Activated naive CD8-positive, alpha-beta T cell treated with anti-CD3 and anti-CD28 coated beads, Interleukin-2, amount 10 ng/mL, durations not matched to agents 7 days and 5 days (primary cell): ENCODE results near the gene METAP2. TPM values are rescaled to one million over a fixed set of nuclear protein-coding genes. Genes with fewer than 3 reads are reported as not detected.

Experiments used
- ATAC-seq: fragments of 150-1000 bp; cut with Tn5 transposase; one replicate; pipeline ENCODE4 v1.10.0; 2021; ENCODE audit warnings: low read depth, moderate library complexity
- POLR2A ChIA-PET: fragments of 350-600 bp; sonication (Branson Sonifier 250); formaldehyde crosslinking; loops from one replicate; lab custom pipeline; 2021; ENCODE audit warnings: antibody characterized with exemption; lab: Charles Lee
- DNase-seq: peaks from one replicate; pipeline ENCODE4 v3.0.0; 2021
- H3K27ac Mint-ChIP-seq: one replicate; pipeline ENCODE4 v1.8.0; 2022; ENCODE audit warnings: mild to moderate bottlenecking, mixed read lengths
- H3K27me3 Mint-ChIP-seq: one replicate; pipeline ENCODE4 v1.8.0; 2022; ENCODE audit warnings: mild to moderate bottlenecking, moderate library complexity, mixed read lengths
- H3K36me3 Mint-ChIP-seq: one replicate; pipeline ENCODE4 v1.8.0; 2021; ENCODE audit warnings: mild to moderate bottlenecking, mixed read lengths
- H3K4me1 Mint-ChIP-seq: one replicate; pipeline ENCODE4 v1.8.0; 2021; ENCODE audit warnings: mixed read lengths
- H3K4me3 Mint-ChIP-seq: one replicate; pipeline ENCODE4 v1.8.0; 2022; ENCODE audit warnings: mild to moderate bottlenecking, moderate library complexity, mixed read lengths
- H3K9me3 Mint-ChIP-seq: one replicate; pipeline ENCODE4 v1.8.0; 2021; ENCODE audit warnings: mixed read lengths
- total RNA-seq, 2 experiments: library from RNA; stranded (reverse); gene quantifications; one replicate each; pipeline ENCODE4 v1.2.3, GENCODE V29; 2021

METAP2 gene
- total RNA-seq, 2 experiments from 2014 or later: 64.3 to 71.2 TPM

- Mint-ChIP-seq H3K4me3 (no peak overlapping the region), H3K9me3 (no peaks in the 10 kb centered on the region), H3K27me3 (no peaks in the 10 kb centered on the region), H3K36me3 (peaks cover 17% of the 10 kb centered on the region), H3K27ac (no peak overlapping the region), H3K4me1 (peaks cover 10% of the 10 kb centered on the region)
- no peak for DNase-seq
- ATAC-seq: no peak
- POLR2A ChIA-PET: no interaction called here
Measured at GRCh38 chr12:95532851-95533250, 58.9 kb downstream of the METAP2 start.

GRCh38 chr12:95533985-95534384 is 60.0 kb downstream of the METAP2 start:
- POLR2A ChIA-PET: interaction anchor here (0.7 kb wide), 1 partner anchor 325 kb away, joined by 3 read pairs; the partner anchor contains the start of gene SNRPF
- Mint-ChIP-seq H3K4me3 (no peak overlapping the region), H3K27ac (no peak overlapping the region), H3K4me1 (peaks cover 6% of the 10 kb centered on the region), H3K27me3 (no peaks in the 10 kb centered on the region), H3K36me3 (peaks cover 10% of the 10 kb centered on the region), H3K9me3 (no peaks in the 10 kb centered on the region)
- DNase-seq: no peak
- no peak for ATAC-seq

- Mint-ChIP-seq H3K27ac (no peak overlapping the region), H3K4me1 (peaks cover 6% of the 10 kb centered on the region), H3K4me3 (no peak overlapping the region), H3K27me3 (no peaks in the 10 kb centered on the region), H3K36me3 (peaks cover 5% of the 10 kb centered on the region), H3K9me3 (no peaks in the 10 kb centered on the region)
- DNase-seq (no peak), ATAC-seq (no peak)
- POLR2A ChIA-PET: no interaction called here
Measured at GRCh38 chr12:95538006-95538405, 64.1 kb downstream of the METAP2 start.

- peaks cover 6% of the 10 kb centered on the region for H3K4me1 Mint-ChIP-seq
- H3K9me3 Mint-ChIP-seq: no peaks in the 10 kb centered on the region
- no peak overlapping the region for H3K27ac Mint-ChIP-seq
- POLR2A ChIA-PET: interaction anchor here (0.7 kb wide), 1 partner anchor 9 kb away, joined by 3 read pairs; no protein-coding TSS in a partner anchor
- no peaks in the 10 kb centered on the region for H3K27me3 Mint-ChIP-seq
- no peak for ATAC-seq
- no peak overlapping the region for H3K4me3 Mint-ChIP-seq
- DNase-seq: no peak
- H3K36me3 Mint-ChIP-seq: peaks cover 3% of the 10 kb centered on the region
Measured at GRCh38 chr12:95538656-95539055, 64.7 kb downstream of the METAP2 start.

- H3K27me3 Mint-ChIP-seq: no peaks in the 10 kb centered on the region
- no peak for DNase-seq
- no peak for ATAC-seq
- peaks cover 11% of the 10 kb centered on the region for H3K4me1 Mint-ChIP-seq
- POLR2A ChIA-PET: no interaction called here
- H3K9me3 Mint-ChIP-seq: no peaks in the 10 kb centered on the region
- no peak overlapping the region for H3K27ac Mint-ChIP-seq
- peaks cover under 1% of the 10 kb centered on the region for H3K36me3 Mint-ChIP-seq
- no peak overlapping the region for H3K4me3 Mint-ChIP-seq
Measured at GRCh38 chr12:95541436-95541835, 67.5 kb downstream of the METAP2 start.

- ATAC-seq (no peak), DNase-seq (no peak)
- Mint-ChIP-seq H3K4me1 (peaks cover 22% of the 10 kb centered on the region), H3K4me3 (no peak overlapping the region), H3K27me3 (no peaks in the 10 kb centered on the region), H3K27ac (no peak overlapping the region), H3K36me3 (peaks cover 2% of the 10 kb centered on the region), H3K9me3 (no peaks in the 10 kb centered on the region)
- POLR2A ChIA-PET: no interaction called here
Measured at GRCh38 chr12:95543305-95543704, 69.4 kb downstream of the METAP2 start.

- H3K4me3 Mint-ChIP-seq: no peak overlapping the region
- H3K4me1 Mint-ChIP-seq: peaks cover 28% of the 10 kb centered on the region
- ATAC-seq (no peak), DNase-seq (no peak)
- H3K9me3 Mint-ChIP-seq: peaks cover 2% of the 10 kb centered on the region
- H3K36me3 Mint-ChIP-seq: peaks cover 7% of the 10 kb centered on the region
- no peak overlapping the region for H3K27ac Mint-ChIP-seq
- POLR2A ChIA-PET: no interaction called here
- H3K27me3 Mint-ChIP-seq: no peaks in the 10 kb centered on the region
Measured at GRCh38 chr12:95544756-95545155, 70.8 kb downstream of the METAP2 start.

GRCh38 chr12:95545303-95545702 is 71.4 kb downstream of the METAP2 start:
- peaks cover 2% of the 10 kb centered on the region for H3K9me3 Mint-ChIP-seq
- ATAC-seq: no peak
- POLR2A ChIA-PET: no interaction called here
- H3K27me3 Mint-ChIP-seq: no peaks in the 10 kb centered on the region
- DNase-seq: no peak
- H3K27ac Mint-ChIP-seq: no peak overlapping the region
- peaks cover 7% of the 10 kb centered on the region for H3K36me3 Mint-ChIP-seq
- no peak overlapping the region for H3K4me3 Mint-ChIP-seq
- H3K4me1 Mint-ChIP-seq: peaks cover 25% of the 10 kb centered on the region

- H3K9me3 Mint-ChIP-seq: peaks cover 2% of the 10 kb centered on the region
- ATAC-seq (no peak), DNase-seq (no peak)
- peaks cover 10% of the 10 kb centered on the region for H3K36me3 Mint-ChIP-seq
- H3K4me3 Mint-ChIP-seq: no peak overlapping the region
- no peak overlapping the region for H3K27ac Mint-ChIP-seq
- peaks cover 30% of the 10 kb centered on the region for H3K4me1 Mint-ChIP-seq
- POLR2A ChIA-PET: no interaction called here
- H3K27me3 Mint-ChIP-seq: no peaks in the 10 kb centered on the region
Measured at GRCh38 chr12:95545731-95546490, 72.0 kb downstream of the METAP2 start.

GRCh38 chr12:95546491-95546813 is 72.5 kb downstream of the METAP2 start:
- POLR2A ChIA-PET: no interaction called here
- no peak for DNase-seq
- H3K36me3 Mint-ChIP-seq: peaks cover 15% of the 10 kb centered on the region
- H3K9me3 Mint-ChIP-seq: peaks cover 2% of the 10 kb centered on the region
- ATAC-seq: no peak
- H3K4me3 Mint-ChIP-seq: peak overlapping the region; percentile 23
- H3K27ac Mint-ChIP-seq: no peak overlapping the region
- H3K27me3 Mint-ChIP-seq: no peaks in the 10 kb centered on the region
- peaks cover 35% of the 10 kb centered on the region for H3K4me1 Mint-ChIP-seq

GRCh38 chr12:95547522-95548055 is 73.6 kb downstream of the METAP2 start:
- no peak for DNase-seq
- no peaks in the 10 kb centered on the region for H3K27me3 Mint-ChIP-seq
- peaks cover 20% of the 10 kb centered on the region for H3K36me3 Mint-ChIP-seq
- H3K27ac Mint-ChIP-seq: peak overlapping the region; percentile 90
- ATAC-seq: no peak
- peaks cover 36% of the 10 kb centered on the region for H3K4me1 Mint-ChIP-seq
- H3K9me3 Mint-ChIP-seq: peaks cover 2% of the 10 kb centered on the region
- H3K4me3 Mint-ChIP-seq: peak overlapping the region; percentile 91
- POLR2A ChIA-PET: interaction anchor here (0.7 kb wide), 1 partner anchor 9 kb away, joined by 3 read pairs; no protein-coding TSS in a partner anchor

- POLR2A ChIA-PET: no interaction called here
- DNase-seq: no peak
- no peaks in the 10 kb centered on the region for H3K27me3 Mint-ChIP-seq
- peak overlapping the region; percentile 91 for H3K4me3 Mint-ChIP-seq
- peak overlapping the region; percentile 90 for H3K27ac Mint-ChIP-seq
- ATAC-seq: peak; percentile 17
- peaks cover 2% of the 10 kb centered on the region for H3K9me3 Mint-ChIP-seq
- H3K4me1 Mint-ChIP-seq: peaks cover 38% of the 10 kb centered on the region
- peaks cover 23% of the 10 kb centered on the region for H3K36me3 Mint-ChIP-seq
Measured at GRCh38 chr12:95548056-95548538, 74.1 kb downstream of the METAP2 start.

- POLR2A ChIA-PET: no interaction called here
- Mint-ChIP-seq H3K27ac (peak overlapping the region; percentile 90), H3K4me3 (peak overlapping the region; percentile 91), H3K27me3 (no peaks in the 10 kb centered on the region), H3K4me1 (peaks cover 43% of the 10 kb centered on the region), H3K36me3 (peaks cover 23% of the 10 kb centered on the region), H3K9me3 (peaks cover 2% of the 10 kb centered on the region)
- DNase-seq (peak; percentile 83), ATAC-seq (peak; percentile 63)
Measured at GRCh38 chr12:95548539-95549391, 74.8 kb downstream of the METAP2 start.
